Measurements from ENCODE around the gene MED27.

- no peak for TF ChIP-seq TEAD2 (CRISPR knock-in tag; IDR thresholded peaks at IDR 0.05)
- no peak for TF ChIP-seq ZNF253 (CRISPR knock-in tag; IDR thresholded peaks at IDR 0.05; ENCODE audit: borderline replicate concordance)
- TF ChIP-seq ZMAT3 (CRISPR knock-in tag; conservative IDR thresholded peaks at IDR 0.05): no peak
- no peak for TF ChIP-seq ESRRA (CRISPR knock-in tag; IDR thresholded peaks at IDR 0.05; ENCODE audit: low read depth)
- TF ChIP-seq ZBTB3 (CRISPR knock-in tag; IDR thresholded peaks at IDR 0.05; ENCODE audit: borderline replicate concordance, low read depth): no peak
- TF ChIP-seq TARDBP (CRISPR knock-in tag; IDR thresholded peaks at IDR 0.05): no peak
- TF ChIP-seq, protein P1, sequence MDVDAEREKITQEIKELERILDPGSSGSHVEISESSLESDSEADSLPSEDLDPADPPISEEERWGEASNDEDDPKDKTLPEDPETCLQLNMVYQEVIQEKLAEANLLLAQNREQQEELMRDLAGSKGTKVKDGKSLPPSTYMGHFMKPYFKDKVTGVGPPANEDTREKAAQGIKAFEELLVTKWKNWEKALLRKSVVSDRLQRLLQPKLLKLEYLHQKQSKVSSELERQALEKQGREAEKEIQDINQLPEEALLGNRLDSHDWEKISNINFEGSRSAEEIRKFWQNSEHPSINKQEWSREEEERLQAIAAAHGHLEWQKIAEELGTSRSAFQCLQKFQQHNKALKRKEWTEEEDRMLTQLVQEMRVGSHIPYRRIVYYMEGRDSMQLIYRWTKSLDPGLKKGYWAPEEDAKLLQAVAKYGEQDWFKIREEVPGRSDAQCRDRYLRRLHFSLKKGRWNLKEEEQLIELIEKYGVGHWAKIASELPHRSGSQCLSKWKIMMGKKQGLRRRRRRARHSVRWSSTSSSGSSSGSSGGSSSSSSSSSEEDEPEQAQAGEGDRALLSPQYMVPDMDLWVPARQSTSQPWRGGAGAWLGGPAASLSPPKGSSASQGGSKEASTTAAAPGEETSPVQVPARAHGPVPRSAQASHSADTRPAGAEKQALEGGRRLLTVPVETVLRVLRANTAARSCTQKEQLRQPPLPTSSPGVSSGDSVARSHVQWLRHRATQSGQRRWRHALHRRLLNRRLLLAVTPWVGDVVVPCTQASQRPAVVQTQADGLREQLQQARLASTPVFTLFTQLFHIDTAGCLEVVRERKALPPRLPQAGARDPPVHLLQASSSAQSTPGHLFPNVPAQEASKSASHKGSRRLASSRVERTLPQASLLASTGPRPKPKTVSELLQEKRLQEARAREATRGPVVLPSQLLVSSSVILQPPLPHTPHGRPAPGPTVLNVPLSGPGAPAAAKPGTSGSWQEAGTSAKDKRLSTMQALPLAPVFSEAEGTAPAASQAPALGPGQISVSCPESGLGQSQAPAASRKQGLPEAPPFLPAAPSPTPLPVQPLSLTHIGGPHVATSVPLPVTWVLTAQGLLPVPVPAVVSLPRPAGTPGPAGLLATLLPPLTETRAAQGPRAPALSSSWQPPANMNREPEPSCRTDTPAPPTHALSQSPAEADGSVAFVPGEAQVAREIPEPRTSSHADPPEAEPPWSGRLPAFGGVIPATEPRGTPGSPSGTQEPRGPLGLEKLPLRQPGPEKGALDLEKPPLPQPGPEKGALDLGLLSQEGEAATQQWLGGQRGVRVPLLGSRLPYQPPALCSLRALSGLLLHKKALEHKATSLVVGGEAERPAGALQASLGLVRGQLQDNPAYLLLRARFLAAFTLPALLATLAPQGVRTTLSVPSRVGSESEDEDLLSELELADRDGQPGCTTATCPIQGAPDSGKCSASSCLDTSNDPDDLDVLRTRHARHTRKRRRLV (CRISPR knock-in tag; IDR thresholded peaks at IDR 0.05): no peak
- no peak for TF ChIP-seq ZNF543 (CRISPR knock-in tag; IDR thresholded peaks at IDR 0.05)
Measured at GRCh38 chr9:132007371-132008025, 72.2 kb downstream of the MED27 start.
